ENCODE measurements around the gene DAPK1. TPM values are rescaled to one million over a fixed set of nuclear protein-coding genes. Genes with fewer than 3 reads are reported as not detected.

The DAPK1 gene
- total RNA-seq, result 10 to 100 TPM in 2 of 4 donors, 1 to 10 TPM in 2; 8.8 to 18.3 (median 9.9) TPM

DNA sequence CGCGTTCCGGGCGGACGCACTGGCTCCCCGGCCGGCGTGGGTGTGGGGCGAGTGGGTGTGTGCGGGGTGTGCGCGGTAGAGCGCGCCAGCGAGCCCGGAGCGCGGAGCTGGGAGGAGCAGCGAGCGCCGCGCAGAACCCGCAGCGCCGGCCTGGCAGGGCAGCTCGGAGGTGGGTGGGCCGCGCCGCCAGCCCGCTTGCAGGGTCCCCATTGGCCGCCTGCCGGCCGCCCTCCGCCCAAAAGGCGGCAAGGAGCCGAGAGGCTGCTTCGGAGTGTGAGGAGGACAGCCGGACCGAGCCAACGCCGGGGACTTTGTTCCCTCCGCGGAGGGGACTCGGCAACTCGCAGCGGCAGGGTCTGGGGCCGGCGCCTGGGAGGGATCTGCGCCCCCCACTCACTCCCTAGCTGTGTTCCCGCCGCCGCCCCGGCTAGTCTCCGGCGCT lies at the start of gene DAPK1:
TSS of gene DAPK1 (plus strand) at position 264 of the 442 bp plus-strand sequence. CDS start 1,211 bp downstream, outside the sequence.
- DNase-seq (ENCODE audit: low spot score in 2 of 2), result peak; percentile 31 to 90
- WGBS, 2 donors, result 2% methylated on average over 13 to 17 of the region's 55 CpGs
- TF ChIP-seq, protein P1, sequence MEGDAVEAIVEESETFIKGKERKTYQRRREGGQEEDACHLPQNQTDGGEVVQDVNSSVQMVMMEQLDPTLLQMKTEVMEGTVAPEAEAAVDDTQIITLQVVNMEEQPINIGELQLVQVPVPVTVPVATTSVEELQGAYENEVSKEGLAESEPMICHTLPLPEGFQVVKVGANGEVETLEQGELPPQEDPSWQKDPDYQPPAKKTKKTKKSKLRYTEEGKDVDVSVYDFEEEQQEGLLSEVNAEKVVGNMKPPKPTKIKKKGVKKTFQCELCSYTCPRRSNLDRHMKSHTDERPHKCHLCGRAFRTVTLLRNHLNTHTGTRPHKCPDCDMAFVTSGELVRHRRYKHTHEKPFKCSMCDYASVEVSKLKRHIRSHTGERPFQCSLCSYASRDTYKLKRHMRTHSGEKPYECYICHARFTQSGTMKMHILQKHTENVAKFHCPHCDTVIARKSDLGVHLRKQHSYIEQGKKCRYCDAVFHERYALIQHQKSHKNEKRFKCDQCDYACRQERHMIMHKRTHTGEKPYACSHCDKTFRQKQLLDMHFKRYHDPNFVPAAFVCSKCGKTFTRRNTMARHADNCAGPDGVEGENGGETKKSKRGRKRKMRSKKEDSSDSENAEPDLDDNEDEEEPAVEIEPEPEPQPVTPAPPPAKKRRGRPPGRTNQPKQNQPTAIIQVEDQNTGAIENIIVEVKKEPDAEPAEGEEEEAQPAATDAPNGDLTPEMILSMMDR (IDR thresholded peaks at IDR 0.05), result no peak
- TF ChIP-seq POLR2A (IDR thresholded peaks at IDR 0.05), result no peak
- peak within 1 kb of the TSS; percentile 39 for H3K4me3 ChIP-seq (ENCODE audit: low read depth, poor library complexity, severe bottlenecking)
- intact Hi-C loops (cut with DNase I; ENCODE audit: low total_unique reads), result no loop called here

DNA sequence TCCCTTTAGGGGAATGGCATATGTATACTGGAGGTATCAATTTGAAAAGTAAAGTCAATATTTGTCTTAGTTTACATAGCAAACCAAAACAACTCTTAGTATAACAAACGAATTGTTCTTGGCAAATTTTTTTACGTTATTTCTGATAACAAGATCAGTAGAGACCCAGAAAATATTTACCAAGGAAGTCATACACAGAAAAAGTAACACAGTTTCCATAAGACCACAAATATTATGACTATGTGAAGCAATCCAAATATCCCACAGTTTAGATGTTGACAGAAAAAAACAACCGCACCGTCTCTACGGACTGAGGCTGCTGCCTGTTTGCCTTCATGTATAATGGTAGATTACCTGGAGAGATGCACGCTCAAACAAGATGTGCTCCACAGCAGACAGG lies 46.5 kb upstream of the DAPK1 start:
- 53 to 67% methylated on average over 6 of the region's 6 CpGs for WGBS, 2 donors
- H3K4me3 ChIP-seq (ENCODE audit: low read depth, poor library complexity, severe bottlenecking), result no peak overlapping the region
- no peak for TF ChIP-seq POLR2A (IDR thresholded peaks at IDR 0.05)
- TF ChIP-seq, protein P1 (IDR thresholded peaks at IDR 0.05), result no peak
- intact Hi-C loops (cut with DNase I; ENCODE audit: low total_unique reads), result no loop called here
- no peak for DNase-seq (ENCODE audit: low spot score in 2 of 2)

DNA sequence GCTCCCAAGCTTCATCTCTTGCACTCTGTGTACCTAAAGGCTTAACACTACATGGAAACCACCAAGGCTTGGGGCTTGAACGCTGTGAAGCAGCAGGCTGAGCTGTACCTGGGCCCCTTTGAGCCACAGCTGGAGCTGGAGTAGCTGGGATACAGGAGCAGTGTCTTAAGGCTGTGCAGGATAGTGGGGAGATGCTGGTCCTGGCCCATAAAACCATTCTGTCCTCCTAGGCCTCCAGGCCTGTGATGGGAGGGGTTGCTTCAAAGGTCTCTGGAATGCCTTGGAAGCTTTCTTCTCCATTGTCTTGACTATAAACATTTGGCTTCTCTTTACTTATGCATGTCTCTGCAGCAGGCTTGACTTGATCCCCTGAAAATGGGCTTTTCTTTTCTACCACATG lies 42.3 kb upstream of the DAPK1 start:
- H3K4me3 ChIP-seq (ENCODE audit: low read depth, poor library complexity, severe bottlenecking), result no peak overlapping the region
- intact Hi-C loops (cut with DNase I; ENCODE audit: low total_unique reads), result no loop called here
- no peak for DNase-seq (ENCODE audit: low spot score in 2 of 2)
- 86 to 90% methylated on average over 1 of the region's 1 CpG for WGBS, 2 donors
- TF ChIP-seq, protein P1 (IDR thresholded peaks at IDR 0.05), result no peak
- no peak for TF ChIP-seq POLR2A (IDR thresholded peaks at IDR 0.05)

DNA sequence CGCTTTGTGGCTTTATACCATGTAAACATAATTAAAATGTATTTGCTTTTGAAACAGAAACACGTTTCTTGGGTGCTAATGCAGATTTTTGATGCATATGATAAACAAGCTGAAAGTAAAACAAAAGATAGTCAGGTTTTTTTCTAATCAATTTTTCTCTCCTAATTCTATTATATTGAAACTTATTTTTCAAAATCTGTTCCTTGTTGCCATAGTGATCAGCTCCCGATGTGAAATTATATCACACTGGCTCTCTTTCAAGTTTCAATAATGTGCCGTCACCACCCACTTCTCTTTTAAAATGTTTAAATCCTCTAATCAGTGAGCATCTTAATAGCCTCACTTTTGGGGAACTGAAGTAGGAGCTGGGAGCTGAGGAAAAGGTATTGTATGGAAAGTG lies 36.4 kb upstream of the DAPK1 start:
- no peak for TF ChIP-seq POLR2A (IDR thresholded peaks at IDR 0.05)
- TF ChIP-seq, protein P1 (IDR thresholded peaks at IDR 0.05), result no peak
- DNase-seq (ENCODE audit: low spot score in 2 of 2), result no peak
- intact Hi-C loops (cut with DNase I; ENCODE audit: low total_unique reads), result no loop called here
- 41 to 45% methylated on average over 4 of the region's 4 CpGs for WGBS, 2 donors
- no peak overlapping the region for H3K4me3 ChIP-seq (ENCODE audit: low read depth, poor library complexity, severe bottlenecking)

DNA sequence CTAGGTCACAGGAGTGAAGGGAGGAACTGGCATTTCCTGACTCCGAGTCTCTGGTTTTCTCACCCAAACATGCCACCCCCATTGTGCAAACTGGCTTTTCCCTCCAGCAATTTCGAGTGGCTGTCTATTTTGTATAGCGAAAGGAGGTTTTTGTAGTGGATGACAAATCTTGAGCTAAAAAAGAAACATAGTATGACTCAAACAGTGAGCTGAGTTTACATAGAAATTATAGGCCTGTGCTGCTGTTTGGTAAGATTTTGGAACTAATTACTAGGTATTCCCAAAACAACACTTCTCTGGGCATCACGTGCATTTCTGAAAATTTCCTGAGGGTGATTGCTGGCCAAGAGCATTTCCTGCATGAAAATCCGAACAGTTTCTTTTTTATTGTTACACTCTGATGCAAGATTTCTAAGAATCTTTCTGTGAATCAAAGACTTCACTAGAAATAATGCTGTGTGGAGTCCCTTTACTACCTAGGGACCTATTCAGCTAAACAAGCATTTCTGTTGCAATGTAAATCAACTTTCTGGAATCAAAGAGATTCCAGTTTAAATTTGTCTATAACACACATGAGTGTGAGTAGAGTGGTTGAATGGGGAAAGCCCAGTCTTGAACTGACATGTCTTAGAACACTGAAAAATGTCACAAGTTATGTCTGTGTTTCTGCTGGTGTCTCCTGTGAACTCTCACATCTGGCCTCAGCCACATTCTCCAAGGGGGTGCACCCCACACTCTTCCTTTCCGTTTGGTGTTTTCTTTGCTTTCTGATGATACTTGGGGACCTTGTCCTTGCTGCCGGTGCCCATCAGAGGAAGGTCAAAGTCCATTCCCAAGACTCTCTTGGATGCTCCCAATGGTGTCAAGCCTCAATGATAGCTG lies 33.3 kb upstream of the DAPK1 start:
- DNase-seq (ENCODE audit: low spot score in 2 of 2), result peak in 1 of 2 donors; percentile 32
- WGBS, 2 donors, result 31 to 32% methylated on average over 7 of the region's 7 CpGs

More for the DNA sequence above, 33.3 kb upstream of the DAPK1 start:
- no peak for TF ChIP-seq POLR2A (IDR thresholded peaks at IDR 0.05)
- TF ChIP-seq, protein P1 (IDR thresholded peaks at IDR 0.05), result no peak
- intact Hi-C loops (cut with DNase I; ENCODE audit: low total_unique reads), result no loop called here
- H3K4me3 ChIP-seq (ENCODE audit: low read depth, poor library complexity, severe bottlenecking), result no peak overlapping the region
